HepG2 (cell line): Measurements from ENCODE around the gene MTRFR. TPM values are rescaled to one million over a fixed set of nuclear protein-coding genes. Genes with fewer than 3 reads are reported as not detected.

Experiments used
- AGO2 ChIP-seq: fragments of 200-400 bp; formaldehyde crosslinking; optimal IDR thresholded peaks from 2 replicates; pipeline ENCODE3; 2017; ENCODE audit warnings: mild to moderate bottlenecking, low read depth, low read length, moderate library complexity
- CBFB ChIP-seq: sonication (generic); formaldehyde crosslinking; IDR thresholded peaks from 2 replicates; pipeline ENCODE4 v1.4.0; 2020; ENCODE audit warnings: missing genetic modification reagents
- CREM ChIP-seq, 2 experiments: sonication (generic) in 1 of 2; formaldehyde crosslinking in 1 of 2; IDR thresholded peaks; 2 replicates each; pipeline versions ENCODE4 v1.4.0 to v1.6.1; 2016 to 2020; ENCODE audit warnings: antibody characterized with exemption in 1 of 2, mild to moderate bottlenecking in 1 of 2, missing genetic modification reagents in 1 of 2
- DNMT1 ChIP-seq: sonication (generic); formaldehyde crosslinking; IDR thresholded peaks from 2 replicates; pipeline ENCODE4 v1.5.1; 2020; ENCODE audit warnings: mild to moderate bottlenecking, missing genetic modification reagents
- GFI1 ChIP-seq: sonication (generic); formaldehyde crosslinking; IDR thresholded peaks from 2 replicates; pipeline ENCODE4 v1.5.0; 2020; ENCODE audit warnings: missing genetic modification reagents, mild to moderate bottlenecking, borderline replicate concordance
- HDAC2 ChIP-seq: sonication (generic); formaldehyde crosslinking; IDR thresholded peaks from 2 replicates; pipeline ENCODE4 v1.4.0; 2020; ENCODE audit warnings: missing genetic modification reagents
- KDM2A ChIP-seq: sonication (generic); formaldehyde crosslinking; IDR thresholded peaks from 2 replicates; pipeline ENCODE4 v1.4.0; 2020; ENCODE audit warnings: low read depth, missing genetic modification reagents, borderline replicate concordance
- MIER2 ChIP-seq: IDR thresholded peaks from 2 replicates; pipeline ENCODE4 v1.6.1; 2016; ENCODE audit warnings: missing biosample characterization, missing genetic modification reagents
- NAIF1 ChIP-seq: sonication (generic); formaldehyde crosslinking; IDR thresholded peaks from 2 replicates; pipeline ENCODE4 v1.5.0; 2020; ENCODE audit warnings: mild to moderate bottlenecking, missing genetic modification reagents, borderline replicate concordance
- NCOA2 ChIP-seq: sonication (generic); formaldehyde crosslinking; IDR thresholded peaks from 2 replicates; pipeline ENCODE4 v1.8.0; 2022; ENCODE audit warnings: inconsistent platforms
- TEAD3 ChIP-seq: optimal IDR thresholded peaks from 2 replicates; pipeline ENCODE3; 2016; ENCODE audit warnings: borderline replicate concordance
- TP53 ChIP-seq: sonication (generic); formaldehyde crosslinking; conservative IDR thresholded peaks from 2 replicates; pipeline ENCODE4 v1.4.0; 2020; ENCODE audit warnings: missing genetic modification reagents
- TRIM24 ChIP-seq: sonication (generic); formaldehyde crosslinking; IDR thresholded peaks from 2 replicates; pipeline ENCODE4 v1.8.0; 2022; ENCODE audit warnings: mild to moderate bottlenecking, missing genetic modification reagents
- XRCC5 ChIP-seq: fragments of 200-400 bp; formaldehyde crosslinking; optimal IDR thresholded peaks from 2 replicates; pipeline ENCODE3; 2017; ENCODE audit warnings: mild to moderate bottlenecking, low read length
- ZNF362 ChIP-seq: sonication (generic); formaldehyde crosslinking; IDR thresholded peaks from 2 replicates; pipeline ENCODE4 v1.4.0; 2020; ENCODE audit warnings: missing genetic modification reagents, mild to moderate bottlenecking, borderline replicate concordance
- ZNF605 ChIP-seq: sonication (generic); formaldehyde crosslinking; IDR thresholded peaks from 2 replicates; pipeline ENCODE4 v1.8.0; 2022; ENCODE audit warnings: mild to moderate bottlenecking, missing genetic modification reagents
- ZNF609 ChIP-seq: sonication (generic); formaldehyde crosslinking; IDR thresholded peaks from 2 replicates; pipeline ENCODE4 v1.4.0; 2020; ENCODE audit warnings: mild to moderate bottlenecking, missing genetic modification reagents, borderline replicate concordance
- ZNF709 ChIP-seq: sonication (generic); formaldehyde crosslinking; IDR thresholded peaks from 2 replicates; pipeline ENCODE4 v1.5.0; 2020; ENCODE audit warnings: mild to moderate bottlenecking, missing genetic modification reagents
- ZNF724P ChIP-seq: sonication (generic); formaldehyde crosslinking; IDR thresholded peaks from 2 replicates; pipeline ENCODE4 v1.8.0; 2022; ENCODE audit warnings: missing genetic modification reagents, borderline replicate concordance
- ZNF746 ChIP-seq: sonication (generic); formaldehyde crosslinking; IDR thresholded peaks from 2 replicates; pipeline ENCODE4 v1.8.0; 2022; ENCODE audit warnings: mild to moderate bottlenecking, missing genetic modification reagents
- ZNF777 ChIP-seq: sonication (generic); formaldehyde crosslinking; IDR thresholded peaks from 2 replicates; pipeline ENCODE4 v1.4.0; 2020; ENCODE audit warnings: missing genetic modification reagents
- polyA plus RNA-seq, 8 experiments: library from polyadenylated mRNA; depleted of rRNA in 3 of 8; stranded (reverse) in 7 of 8; unstranded in 1 of 8; fragments of >200 nt; fragmentation: Illumina TruSeq in 4 of 8; extraction: Trizol in 4 of 8; gene quantifications; 2 replicates each; pipeline versions ENCODE4 v1.2.1 to v1.2.3, GENCODE V29; 2011 to 2016; ENCODE audit warnings: low read depth in 4 of 8, missing spikeins in 1 of 8, mixed read lengths in 1 of 8; ENCODE audit not compliant: insufficient read depth in 1 of 8
- total RNA-seq, 5 experiments: library from RNA; depleted of rRNA; stranded (reverse); fragments of >200 nt; fragmentation: Illumina TruSeq; extraction: Trizol; gene quantifications; 2 replicates each; pipeline ENCODE4 v1.2.3, GENCODE V29; 2016; ENCODE audit warnings: low read depth in 1 of 5
- TF ChIP-seq, protein P1 (sequence below): sonication (generic); formaldehyde crosslinking; IDR thresholded peaks from 2 replicates; pipeline ENCODE4 v1.5.0; 2020; ENCODE audit warnings: mild to moderate bottlenecking, missing genetic modification reagents, borderline replicate concordance

MTRFR gene
- total and polyA plus RNA-seq, 2 of the 13 experiments (the other 11 are each of a cell fraction or from before 2014, with no cell fraction given): 7.1 to 9.9 TPM

GRCh38 chr12:123270214-123271000 is 37.2 kb downstream of the MTRFR start (continued):
- TF ChIP-seq ZNF777 (CRISPR knock-in tag) (peak; percentile 63; the same call in 1 of the 2 replicates), GFI1 (CRISPR knock-in tag) (peak; percentile 50; the same call in 1 of the 2 replicates), MIER2 (CRISPR knock-in tag) (0 out of 2 replicates have a peak, but pooled peaks have one; percentile 28), TP53 (no peak), ZNF605 (CRISPR knock-in tag) (peak; percentile 44; the same call in 1 of the 2 replicates), TEAD3 (CRISPR knock-in tag) (peak; percentile 40), HDAC2 (CRISPR knock-in tag) (peak; percentile 67; the same call in 1 of the 2 replicates), ZNF362 (CRISPR knock-in tag) (peak; percentile 95), AGO2 (peak; percentile 90), CBFB (peak; percentile 50; the same call in 1 of the 2 replicates), ZNF709 (no peak), DNMT1 (CRISPR knock-in tag) (no peak), ZNF746 (peak; percentile 32; the same call in 1 of the 2 replicates), ZNF724P (no peak), KDM2A (CRISPR knock-in tag) (peak; percentile 73; the same call in 1 of the 2 replicates), XRCC5 (peak; percentile 60), ZNF609 (CRISPR knock-in tag) (peak; percentile 78; the same call in 1 of the 2 replicates), NAIF1 (no peak), TRIM24 (no peak), NCOA2 (peak; percentile 63; the same call in 1 of the 2 replicates), CREM (IDR thresholded peaks at IDR 0.05) (peak; percentile 49; the same call in 1 of the 2 replicates), CREM (CRISPR knock-in tag; IDR thresholded peaks at IDR 0.05) (no peak)
- TF ChIP-seq, protein P1, sequence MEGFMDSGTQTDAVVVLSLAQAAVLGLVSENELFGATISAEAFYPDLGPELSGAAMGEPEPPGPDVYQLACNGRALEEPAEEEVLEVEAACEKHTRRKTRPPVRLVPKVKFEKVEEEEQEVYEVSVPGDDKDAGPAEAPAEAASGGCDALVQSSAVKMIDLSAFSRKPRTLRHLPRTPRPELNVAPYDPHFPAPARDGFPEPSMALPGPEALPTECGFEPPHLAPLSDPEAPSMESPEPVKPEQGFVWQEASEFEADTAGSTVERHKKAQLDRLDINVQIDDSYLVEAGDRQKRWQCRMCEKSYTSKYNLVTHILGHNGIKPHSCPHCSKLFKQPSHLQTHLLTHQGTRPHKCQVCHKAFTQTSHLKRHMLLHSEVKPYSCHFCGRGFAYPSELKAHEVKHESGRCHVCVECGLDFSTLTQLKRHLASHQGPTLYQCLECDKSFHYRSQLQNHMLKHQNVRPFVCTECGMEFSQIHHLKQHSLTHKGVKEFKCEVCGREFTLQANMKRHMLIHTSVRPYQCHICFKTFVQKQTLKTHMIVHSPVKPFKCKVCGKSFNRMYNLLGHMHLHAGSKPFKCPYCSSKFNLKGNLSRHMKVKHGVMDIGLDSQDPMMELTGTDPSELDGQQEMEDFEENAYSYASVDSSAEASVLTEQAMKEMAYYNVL (CRISPR knock-in tag): 0 out of 2 replicates have a peak, but pooled peaks have one; percentile 63
